Naive thymus-derived CD4-positive, alpha-beta T cell (primary cell): ENCODE results near the gene C14orf39. TPM values are rescaled to one million over a fixed set of nuclear protein-coding genes. Genes with fewer than 3 reads are reported as not detected.
A peak's percentile ranks its signal among the peaks of the same experiment; 100 is the strongest.

ENCODE experiments used
- ATAC-seq: fragments of 150-1000 bp; cut with Tn5 transposase; 2 replicates; pipeline ENCODE4 v1.10.0; 2021; ENCODE audit warnings: mild to moderate bottlenecking, moderate library complexity
- CTCF ChIA-PET: fragments of 350-600 bp; sonication (Branson Sonifier 250); formaldehyde crosslinking; loops from one replicate; lab custom pipeline; 2021; ENCODE audit warnings: antibody characterized with exemption; lab: Charles Lee
- POLR2A ChIA-PET: fragments of 350-600 bp; sonication (Branson Sonifier 250); formaldehyde crosslinking; loops from one replicate; lab custom pipeline; 2021; ENCODE audit warnings: antibody characterized with exemption, inconsistent platforms; lab: Charles Lee
- DNase-seq, 9 donors: peaks; one replicate each; pipeline versions ENCODE4 v3.0.0 to v3.0.0-alpha.2; 2020 to 2022; ENCODE audit warnings: mixed read lengths in 1 of 9
- H3K27ac ChIP-seq: one replicate; pipeline ENCODE4 v1.7.0; 2013; ENCODE audit warnings: mild to moderate bottlenecking, low read depth, low read length, moderate library complexity
- H3K27me3 ChIP-seq, 2 donors: one replicate each; pipeline ENCODE4 v1.7.0; 2013; ENCODE audit warnings: low read length in 2 of 2, mild to moderate bottlenecking in 2 of 2, moderate library complexity in 2 of 2; ENCODE audit not compliant: control insufficient read depth in 2 of 2, insufficient read depth in 2 of 2
- H3K36me3 ChIP-seq, 3 experiments: 1 replicate in 2 of 3; 2 replicates in 1 of 3; pipeline ENCODE4 v1.7.0; 2013; ENCODE audit warnings: low read length in 3 of 3, mild to moderate bottlenecking in 3 of 3, moderate library complexity in 1 of 3; ENCODE audit not compliant: insufficient read depth in 3 of 3, control insufficient read depth in 2 of 3
- H3K4me1 ChIP-seq, 2 donors: one replicate each; pipeline ENCODE4 v1.7.0; 2013; ENCODE audit warnings: low read length in 2 of 2, mild to moderate bottlenecking in 2 of 2, moderate library complexity in 1 of 2; ENCODE audit not compliant: control insufficient read depth in 2 of 2, insufficient read depth in 2 of 2
- H3K4me3 ChIP-seq: 2 replicates; pipeline ENCODE4 v1.7.0; 2013; ENCODE audit warnings: mild to moderate bottlenecking, low read length
- H3K9me3 ChIP-seq, 3 experiments: 1 replicate in 2 of 3; 2 replicates in 1 of 3; pipeline ENCODE4 v1.7.0; 2013; ENCODE audit warnings: low read length in 3 of 3; ENCODE audit not compliant: control insufficient read depth in 2 of 3
- H3K27ac Mint-ChIP-seq, 9 donors: one replicate each; pipeline ENCODE4 v1.8.0; 2020 to 2022; ENCODE audit warnings: mixed read lengths in 9 of 9, mild to moderate bottlenecking in 8 of 9, moderate library complexity in 5 of 9, inconsistent platforms in 2 of 9
- H3K27me3 Mint-ChIP-seq, 5 donors: one replicate each; pipeline ENCODE4 v1.8.0; 2021 to 2022; ENCODE audit warnings: mixed read lengths in 5 of 5, mild to moderate bottlenecking in 1 of 5
- H3K36me3 Mint-ChIP-seq, 5 donors: one replicate each; pipeline ENCODE4 v1.8.0; 2020 to 2022; ENCODE audit warnings: mixed read lengths in 5 of 5, mild to moderate bottlenecking in 3 of 5, inconsistent platforms in 1 of 5
- H3K4me1 Mint-ChIP-seq, 7 donors: one replicate each; pipeline ENCODE4 v1.8.0; 2020 to 2022; ENCODE audit warnings: mixed read lengths in 7 of 7, mild to moderate bottlenecking in 3 of 7, inconsistent platforms in 1 of 7
- H3K4me3 Mint-ChIP-seq, 10 donors: one replicate each; pipeline ENCODE4 v1.8.0; 2020 to 2022; ENCODE audit warnings: mild to moderate bottlenecking in 10 of 10, mixed read lengths in 10 of 10, moderate library complexity in 6 of 10, inconsistent platforms in 2 of 10
- H3K9me3 Mint-ChIP-seq, 11 donors: one replicate each; pipeline ENCODE4 v1.8.0; 2020 to 2022; ENCODE audit warnings: mixed read lengths in 11 of 11, mild to moderate bottlenecking in 4 of 11, inconsistent platforms in 1 of 11, moderate library complexity in 1 of 11
- intact Hi-C, 2 donors: fragments of 100-400 bp; cut with micrococcal nuclease; formaldehyde crosslinking; loops; one replicate each; pipeline ENCODE4 v1.15.1; 2023
- polyA plus RNA-seq, 2 donors: library from polyadenylated mRNA; unstranded; fragments of 300-500 nt; fragmentation: Illumina TruSeq; gene quantifications; one replicate each; pipeline ENCODE4 v1.2.3, GENCODE V29; 2021
- total RNA-seq, 6 experiments: library from RNA in 5 of 6; stranded (reverse) in 5 of 6; gene quantifications; 1 replicate in 5 of 6; 2 replicates in 1 of 6; pipeline ENCODE4 v1.2.3 and lab custom pipeline; 2021 to 2026

C14orf39 gene
- total and polyA plus RNA-seq, 7 experiments from 2014 or later, result not detected

DNA sequence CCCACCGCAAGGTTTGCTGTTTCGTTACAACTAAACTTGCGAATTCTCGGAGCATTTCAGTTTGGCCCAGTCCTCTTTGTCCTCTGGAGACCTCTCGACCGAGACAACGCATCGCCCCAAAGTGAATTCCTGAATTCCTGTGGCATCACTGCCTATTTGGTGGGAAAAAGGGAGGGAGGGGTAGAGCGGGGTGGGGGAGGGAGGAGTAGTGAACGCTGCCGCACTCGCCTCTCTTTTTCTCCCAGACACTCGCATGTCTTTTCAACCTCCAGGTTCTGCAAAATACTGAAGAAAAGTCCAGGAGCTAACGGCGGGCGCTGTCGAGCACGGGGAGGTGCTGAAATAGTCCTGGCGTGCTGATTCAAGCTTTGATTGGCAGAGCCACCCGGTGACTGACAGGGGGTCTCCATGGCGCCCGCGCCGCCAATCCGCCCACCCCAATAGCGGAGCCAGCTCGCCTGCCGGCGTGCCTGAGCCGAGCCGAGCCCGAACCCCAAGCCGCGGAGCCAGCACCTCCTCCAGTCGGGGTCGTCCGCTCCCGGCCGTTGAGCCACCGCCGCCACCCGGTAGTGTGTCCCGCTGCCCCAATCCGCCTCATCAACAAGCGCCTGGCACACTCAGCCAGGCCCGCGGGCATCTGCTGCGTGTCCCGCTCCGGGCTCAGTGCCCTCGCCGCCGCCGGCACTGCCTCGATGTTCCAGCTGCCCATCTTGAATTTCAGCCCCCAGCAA is 23.0 kb upstream of the C14orf39 start, which contains the start of gene SIX6:
SIX6 (plus strand) TSS at position 440 of the 731 bp plus-strand sequence; CDS start at position 693, 253 bp downstream.
- Mint-ChIP-seq H3K36me3 (peaks cover 0 to 6% (median 3%) of the 10 kb centered on the region in 5 donors), H3K4me3 (peak within 1 kb of the TSS in 9 of 10 donors; percentile 5 to 77 (median 43)), H3K9me3 (peaks cover 0 to 22% (median 1%) of the 10 kb centered on the region in 11 donors), H3K4me1 (peaks cover 3 to 39% (median 29%) of the 10 kb centered on the region in 7 donors), H3K27me3 (peaks cover 74 to 92% (median 81%) of the 10 kb centered on the region in 5 donors), H3K27ac (peak within 1 kb of the TSS in 1 of 9 donors; percentile 62)
- POLR2A ChIA-PET, result no interaction called here
- Histone ChIP-seq H3K27me3 (peaks cover 10 to 43% of the 10 kb centered on the region in 2 donors), H3K4me3 (no peak within 1 kb of the TSS), H3K4me1 (peaks cover 0 to 20% of the 10 kb centered on the region in 2 donors), H3K9me3 (no peaks in the 10 kb centered on the region), H3K36me3 (no peaks in the 10 kb centered on the region), H3K27ac (no peak within 1 kb of the TSS)
- intact Hi-C loops, result loop anchor here in 1 of 2 donors (2.0 kb wide), 2 partner anchors 22 to 138 kb away; partner anchors contain the start of gene C14orf39
- DNase-seq (no peak), ATAC-seq (no peak)
- CTCF ChIA-PET, result no interaction called here

DNA sequence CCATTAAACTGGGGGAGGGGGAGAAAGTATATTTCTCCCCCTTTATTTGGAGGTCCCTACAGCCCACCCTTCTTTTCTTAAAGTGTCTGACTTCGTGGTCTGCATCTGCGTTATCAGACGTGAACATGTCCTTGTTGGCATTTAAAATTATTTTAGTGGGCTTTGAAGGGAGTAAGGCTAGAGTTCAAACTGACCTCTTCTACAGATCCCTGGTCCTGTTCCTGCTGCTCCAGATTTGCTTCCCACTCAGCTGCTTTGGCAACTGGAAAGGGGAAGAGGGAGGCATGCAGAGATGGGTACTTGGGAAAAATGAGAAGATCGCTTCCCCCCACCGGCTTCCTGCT is 22.5 kb upstream of the C14orf39 start:
- Mint-ChIP-seq H3K27ac (peak overlapping the region in 1 of 9 donors; percentile 59), H3K36me3 (peaks cover 0 to 6% (median 3%) of the 10 kb centered on the region in 5 donors), H3K27me3 (peaks cover 74 to 92% (median 79%) of the 10 kb centered on the region in 5 donors), H3K4me1 (peaks cover 3 to 39% (median 29%) of the 10 kb centered on the region in 7 donors), H3K9me3 (peaks cover 0 to 22% (median 3%) of the 10 kb centered on the region in 11 donors), H3K4me3 (peak overlapping the region in 7 of 10 donors; percentile 34 to 77 (median 41))
- no peak for ATAC-seq
- intact Hi-C loops, result loop anchor here in 1 of 2 donors (2.0 kb wide), 2 partner anchors 22 to 138 kb away; partner anchors contain the start of gene C14orf39
- no peaks in the 10 kb centered on the region for H3K9me3 ChIP-seq
- no peak overlapping the region for H3K4me3 ChIP-seq
- H3K4me1 ChIP-seq, result peaks cover 0 to 20% of the 10 kb centered on the region in 2 donors
- peaks cover 10 to 38% of the 10 kb centered on the region in 2 donors for H3K27me3 ChIP-seq
- ChIA-PET POLR2A (no interaction called here), CTCF (no interaction called here)
- H3K27ac ChIP-seq, result no peak overlapping the region
- no peaks in the 10 kb centered on the region for H3K36me3 ChIP-seq
- DNase-seq, result no peak

DNA sequence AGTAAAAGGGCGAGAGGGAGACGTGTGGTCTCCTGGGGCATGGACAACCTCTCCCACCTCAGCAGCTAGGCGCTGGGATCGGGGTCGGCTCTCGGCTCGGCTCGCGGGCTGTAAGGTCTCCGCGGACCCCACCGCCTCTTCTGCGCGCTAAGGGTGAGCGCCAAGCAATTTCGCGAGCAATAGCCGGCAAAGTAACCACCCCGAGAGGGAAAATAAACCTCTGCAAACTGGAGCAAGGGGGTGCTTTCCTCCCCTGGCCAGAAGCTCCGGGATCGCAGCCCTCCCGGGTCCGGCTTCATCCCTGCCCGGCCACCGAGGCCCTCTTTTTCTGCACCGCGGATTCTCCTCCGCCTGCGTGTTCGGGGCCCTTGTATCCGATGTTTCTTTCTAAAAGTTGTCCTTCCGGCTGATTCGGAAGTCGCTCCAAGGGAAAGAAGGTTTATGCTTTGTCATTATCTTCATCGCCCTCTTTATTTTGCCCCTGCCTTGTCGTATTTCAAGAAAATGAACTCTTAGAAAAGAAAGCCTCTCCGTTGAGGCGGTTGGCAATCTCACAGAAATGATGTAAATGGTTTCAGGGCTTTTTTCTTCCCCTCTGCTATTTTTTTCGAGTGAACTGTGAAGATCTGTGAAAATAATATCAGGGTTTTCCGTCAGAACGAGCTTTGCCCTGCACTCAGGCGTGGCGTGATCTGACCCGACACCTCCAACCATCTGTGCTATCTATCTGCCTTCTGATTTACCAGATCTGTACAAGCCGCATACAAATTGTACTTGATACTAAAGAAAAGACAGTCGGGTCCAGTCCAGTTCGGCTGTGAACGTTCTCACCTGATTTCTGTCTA is 21.3 kb upstream of the C14orf39 start:
- no peak overlapping the region for H3K4me3 ChIP-seq
- H3K27me3 ChIP-seq, result peaks cover 10 to 27% of the 10 kb centered on the region in 2 donors
- POLR2A ChIA-PET, result no interaction called here
- CTCF ChIA-PET, result no interaction called here
- peaks cover 0 to 4% (median 3%) of the 10 kb centered on the region in 5 donors for H3K36me3 Mint-ChIP-seq
- no peaks in the 10 kb centered on the region for H3K36me3 ChIP-seq
- intact Hi-C loops, result no loop called here
- H3K4me1 ChIP-seq, result peaks cover 0 to 20% of the 10 kb centered on the region in 2 donors
- H3K9me3 Mint-ChIP-seq, result peaks cover 0 to 17% (median 1%) of the 10 kb centered on the region in 11 donors
- H3K4me1 Mint-ChIP-seq, result peaks cover 3 to 38% (median 29%) of the 10 kb centered on the region in 7 donors
- ATAC-seq, result no peak
- no peaks in the 10 kb centered on the region for H3K9me3 ChIP-seq
- no peak overlapping the region for H3K27ac ChIP-seq
- no peak overlapping the region for H3K27ac Mint-ChIP-seq
- H3K4me3 Mint-ChIP-seq, result peak overlapping the region in 3 of 10 donors; percentile 19 to 65 (median 23)
- no peak for DNase-seq
- H3K27me3 Mint-ChIP-seq, result peaks cover 77 to 89% (median 79%) of the 10 kb centered on the region in 5 donors

DNA sequence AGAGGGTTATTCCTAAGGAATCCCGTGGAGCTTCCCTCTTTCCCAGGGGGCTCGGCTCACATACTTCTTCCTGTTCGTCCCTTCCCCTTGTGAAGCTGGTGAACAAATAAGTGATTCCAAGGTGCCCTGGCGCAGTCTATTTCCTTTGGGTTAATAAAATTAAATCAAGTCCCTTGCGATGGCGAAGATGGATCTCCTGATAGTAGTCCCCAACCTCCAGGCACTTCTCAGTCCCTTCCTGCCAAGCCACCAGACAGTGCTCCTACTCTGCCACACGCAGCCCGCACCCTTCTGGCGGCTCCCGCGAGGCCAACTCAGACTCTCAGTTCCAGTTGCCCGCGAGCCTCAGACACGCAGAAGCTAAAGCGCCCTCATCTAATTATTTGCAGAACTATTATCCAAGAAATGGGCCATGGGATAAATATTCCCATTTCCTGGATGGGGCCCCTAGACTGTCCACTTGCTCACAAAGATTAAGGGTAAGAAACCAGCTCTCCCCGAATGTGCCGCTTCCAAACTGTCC is 20.7 kb upstream of the C14orf39 start:
- Mint-ChIP-seq H3K36me3 (peaks cover 0 to 4% (median 3%) of the 10 kb centered on the region in 5 donors), H3K9me3 (peaks cover 0 to 12% (median 0%) of the 10 kb centered on the region in 11 donors), H3K27ac (no peak overlapping the region), H3K4me3 (no peak overlapping the region), H3K4me1 (peaks cover 3 to 37% (median 25%) of the 10 kb centered on the region in 7 donors), H3K27me3 (peaks cover 76 to 86% (median 78%) of the 10 kb centered on the region in 5 donors)
- Histone ChIP-seq H3K4me3 (no peak overlapping the region), H3K4me1 (peaks cover 0 to 20% of the 10 kb centered on the region in 2 donors), H3K9me3 (no peaks in the 10 kb centered on the region), H3K36me3 (no peaks in the 10 kb centered on the region), H3K27me3 (peaks cover 10 to 22% of the 10 kb centered on the region in 2 donors), H3K27ac (no peak overlapping the region)
- intact Hi-C loops, result no loop called here
- CTCF ChIA-PET, result no interaction called here
- DNase-seq (no peak), ATAC-seq (no peak)
- POLR2A ChIA-PET, result no interaction called here

DNA sequence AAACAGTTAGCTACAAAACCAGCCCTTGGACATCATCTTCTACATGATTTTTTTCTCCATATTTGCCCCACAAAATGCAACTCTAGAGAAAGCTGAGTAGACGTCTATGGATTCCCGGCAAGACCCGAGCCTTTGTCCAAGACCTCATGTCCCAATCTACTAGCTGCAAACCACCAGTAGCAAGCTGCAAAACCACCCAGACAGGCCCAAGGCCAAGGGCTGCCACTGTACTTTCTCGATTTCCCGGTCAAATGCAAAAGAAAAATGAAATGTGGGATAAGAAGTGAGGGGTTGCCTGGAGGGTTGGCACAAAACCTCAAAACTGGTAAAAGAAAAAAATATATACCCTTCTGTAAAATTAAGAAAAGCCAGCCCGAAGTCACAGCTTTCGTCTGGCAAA is 20.1 kb upstream of the C14orf39 start:
- CTCF ChIA-PET, result no interaction called here
- no peak for ATAC-seq
- Mint-ChIP-seq H3K27ac (no peak overlapping the region), H3K9me3 (peaks cover 0 to 12% (median 0%) of the 10 kb centered on the region in 11 donors), H3K4me1 (peaks cover 3 to 32% (median 20%) of the 10 kb centered on the region in 7 donors), H3K27me3 (peaks cover 79 to 87% (median 80%) of the 10 kb centered on the region in 5 donors), H3K4me3 (no peak overlapping the region), H3K36me3 (peaks cover 0 to 4% (median 3%) of the 10 kb centered on the region in 5 donors)
- Histone ChIP-seq H3K27ac (no peak overlapping the region), H3K9me3 (no peaks in the 10 kb centered on the region), H3K4me3 (no peak overlapping the region), H3K4me1 (peaks cover 0 to 15% of the 10 kb centered on the region in 2 donors), H3K36me3 (no peaks in the 10 kb centered on the region), H3K27me3 (peaks cover 10 to 19% of the 10 kb centered on the region in 2 donors)
- POLR2A ChIA-PET, result no interaction called here
- DNase-seq, result no peak
- intact Hi-C loops, result no loop called here

DNA sequence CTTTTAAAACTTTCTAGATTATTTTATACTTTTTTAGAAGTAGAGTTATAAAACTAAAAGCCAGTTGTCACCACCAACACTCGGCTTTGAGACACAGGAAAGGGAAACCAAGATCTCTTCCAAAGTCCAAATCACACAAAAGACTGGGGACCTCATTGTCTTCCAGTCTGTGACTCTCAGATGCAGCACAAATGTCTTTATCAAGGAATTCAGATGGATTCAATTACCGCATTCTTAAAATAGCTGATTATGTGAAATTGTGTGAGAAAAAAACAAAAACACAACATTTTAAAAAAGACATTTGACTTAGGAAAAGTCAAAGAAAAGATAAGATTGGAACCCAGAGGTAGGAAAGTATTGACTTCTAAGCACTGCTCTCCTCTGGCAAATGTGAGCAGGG is 19.6 kb upstream of the C14orf39 start:
- no peak overlapping the region for H3K4me3 ChIP-seq
- no peaks in the 10 kb centered on the region for H3K9me3 ChIP-seq
- Mint-ChIP-seq H3K27me3 (peaks cover 80 to 85% (median 81%) of the 10 kb centered on the region in 5 donors), H3K9me3 (peaks cover 0 to 12% (median 0%) of the 10 kb centered on the region in 11 donors), H3K36me3 (peaks cover 0 to 4% (median 3%) of the 10 kb centered on the region in 5 donors), H3K4me3 (no peak overlapping the region), H3K27ac (no peak overlapping the region), H3K4me1 (peaks cover 3 to 27% (median 18%) of the 10 kb centered on the region in 7 donors)
- H3K36me3 ChIP-seq, result no peaks in the 10 kb centered on the region
- H3K27me3 ChIP-seq, result peaks cover 7 to 16% of the 10 kb centered on the region in 2 donors
- no peak for ATAC-seq
- no peak for DNase-seq
- H3K4me1 ChIP-seq, result peaks cover 0 to 9% of the 10 kb centered on the region in 2 donors
- H3K27ac ChIP-seq, result no peak overlapping the region
- intact Hi-C loops, result no loop called here
- ChIA-PET CTCF (no interaction called here), POLR2A (no interaction called here)
